Measurements from ENCODE around the gene WNT7A. TPM values are rescaled to one million over a fixed set of nuclear protein-coding genes. Genes with fewer than 3 reads are reported as not detected.

The WNT7A gene
- total and polyA plus RNA-seq, 4 donors = 1.7 to 4.8 (median 2.0) TPM

- H3K9ac ChIP-seq (ENCODE audit: insufficient read depth in 1 of 2, low read length in 2 of 2) = no peak overlapping the region
- no peak overlapping the region for H3K4me3 ChIP-seq
- 33% methylated on average over 7 of the region's 7 CpGs for WGBS, 2 donors
- H3K4me1 ChIP-seq (ENCODE audit: control insufficient read depth in 5 of 5, insufficient read depth in 5 of 5, low read length in 5 of 5) = peaks cover 0 to 3% (median 0%) of the 10 kb centered on the region in 5 donors
- DNase-seq (peak; percentile 22 to 51 (median 48)), ATAC-seq (ENCODE audit: insufficient read depth, low FRiP score) (no peak)
- TF ChIP-seq, protein P1, sequence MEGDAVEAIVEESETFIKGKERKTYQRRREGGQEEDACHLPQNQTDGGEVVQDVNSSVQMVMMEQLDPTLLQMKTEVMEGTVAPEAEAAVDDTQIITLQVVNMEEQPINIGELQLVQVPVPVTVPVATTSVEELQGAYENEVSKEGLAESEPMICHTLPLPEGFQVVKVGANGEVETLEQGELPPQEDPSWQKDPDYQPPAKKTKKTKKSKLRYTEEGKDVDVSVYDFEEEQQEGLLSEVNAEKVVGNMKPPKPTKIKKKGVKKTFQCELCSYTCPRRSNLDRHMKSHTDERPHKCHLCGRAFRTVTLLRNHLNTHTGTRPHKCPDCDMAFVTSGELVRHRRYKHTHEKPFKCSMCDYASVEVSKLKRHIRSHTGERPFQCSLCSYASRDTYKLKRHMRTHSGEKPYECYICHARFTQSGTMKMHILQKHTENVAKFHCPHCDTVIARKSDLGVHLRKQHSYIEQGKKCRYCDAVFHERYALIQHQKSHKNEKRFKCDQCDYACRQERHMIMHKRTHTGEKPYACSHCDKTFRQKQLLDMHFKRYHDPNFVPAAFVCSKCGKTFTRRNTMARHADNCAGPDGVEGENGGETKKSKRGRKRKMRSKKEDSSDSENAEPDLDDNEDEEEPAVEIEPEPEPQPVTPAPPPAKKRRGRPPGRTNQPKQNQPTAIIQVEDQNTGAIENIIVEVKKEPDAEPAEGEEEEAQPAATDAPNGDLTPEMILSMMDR (IDR thresholded peaks at IDR 0.05; ENCODE audit: control extremely low read depth, extremely low read depth) = peak; percentile 43
- no peak overlapping the region for H3K27ac ChIP-seq (ENCODE audit: low read depth in 1 of 2, low read length in 1 of 2)
- H3K27me3 ChIP-seq (ENCODE audit: control insufficient read depth in 3 of 3, insufficient read depth in 3 of 3, low read length in 2 of 3) = peaks cover 0 to 53% (median 22%) of the 10 kb centered on the region in 3 donors
- H3K9me3 ChIP-seq (ENCODE audit: control insufficient read depth in 4 of 4, insufficient read depth in 3 of 4, low read length in 3 of 4) = peaks cover 0 to 3% (median 0%) of the 10 kb centered on the region in 4 donors
- H3K36me3 ChIP-seq (ENCODE audit: control insufficient read depth in 4 of 4, insufficient read depth in 4 of 4, low read length in 4 of 4) = no peaks in the 10 kb centered on the region
These were observed 5.2 kb upstream of the WNT7A start for GRCh38 chr3:13884851-13885703.

GRCh38 chr3:13883681-13884080 lies 3.8 kb upstream of the WNT7A start:
- Histone ChIP-seq H3K36me3 (ENCODE audit: control insufficient read depth in 4 of 4, insufficient read depth in 4 of 4, low read length in 4 of 4) (no peaks in the 10 kb centered on the region), H3K9ac (ENCODE audit: insufficient read depth in 1 of 2, low read length in 2 of 2) (no peak overlapping the region), H3K9me3 (ENCODE audit: control insufficient read depth in 4 of 4, insufficient read depth in 3 of 4, low read length in 3 of 4) (peaks cover 0 to 3% (median 0%) of the 10 kb centered on the region in 4 donors), H3K4me1 (ENCODE audit: control insufficient read depth in 5 of 5, insufficient read depth in 5 of 5, low read length in 5 of 5) (peaks cover 0 to 4% (median 0%) of the 10 kb centered on the region in 5 donors), H3K27me3 (ENCODE audit: control insufficient read depth in 3 of 3, insufficient read depth in 3 of 3, low read length in 2 of 3) (peaks cover 6 to 58% (median 22%) of the 10 kb centered on the region in 3 donors), H3K4me3 (no peak overlapping the region), H3K27ac (ENCODE audit: low read depth in 1 of 2, low read length in 1 of 2) (no peak overlapping the region)
- TF ChIP-seq, protein P1 (IDR thresholded peaks at IDR 0.05; ENCODE audit: control extremely low read depth, extremely low read depth) = no peak
- DNase-seq (no peak), ATAC-seq (ENCODE audit: insufficient read depth, low FRiP score) (no peak)
- WGBS, 2 donors = 62 to 79% methylated on average over 2 of the region's 2 CpGs

- no peak overlapping the region for H3K4me3 ChIP-seq
- no peak for ATAC-seq (ENCODE audit: insufficient read depth, low FRiP score)
- no peak overlapping the region for H3K9ac ChIP-seq (ENCODE audit: insufficient read depth in 1 of 2, low read length in 2 of 2)
- 94 to 97% methylated on average over 3 of the region's 3 CpGs for WGBS, 2 donors
- no peak for DNase-seq
- H3K27ac ChIP-seq (ENCODE audit: low read depth in 1 of 2, low read length in 1 of 2) = no peak overlapping the region
- H3K4me1 ChIP-seq (ENCODE audit: control insufficient read depth in 5 of 5, insufficient read depth in 5 of 5, low read length in 5 of 5) = peaks cover 0 to 8% (median 0%) of the 10 kb centered on the region in 5 donors
- peaks cover 0 to 3% (median 0%) of the 10 kb centered on the region in 4 donors for H3K9me3 ChIP-seq (ENCODE audit: control insufficient read depth in 4 of 4, insufficient read depth in 3 of 4, low read length in 3 of 4)
- peaks cover 8 to 62% (median 22%) of the 10 kb centered on the region in 3 donors for H3K27me3 ChIP-seq (ENCODE audit: control insufficient read depth in 3 of 3, insufficient read depth in 3 of 3, low read length in 2 of 3)
- no peaks in the 10 kb centered on the region for H3K36me3 ChIP-seq (ENCODE audit: control insufficient read depth in 4 of 4, insufficient read depth in 4 of 4, low read length in 4 of 4)
- TF ChIP-seq, protein P1 (IDR thresholded peaks at IDR 0.05; ENCODE audit: control extremely low read depth, extremely low read depth) = no peak
These were observed 3.0 kb upstream of the WNT7A start for GRCh38 chr3:13882876-13883275.
